IMR-90 (cell line): ENCODE measurements around the gene IKBKE. TPM values are rescaled to one million over a fixed set of nuclear protein-coding genes. Genes with fewer than 3 reads are reported as not detected.

ENCODE experiments used
- ATAC-seq: fragments of 200-7000 bp; cut with Tn5 transposase; 2 replicates; pipeline ENCODE4 v1.9.1; 2020; ENCODE audit warnings: low read depth, mild to moderate bottlenecking, moderate library complexity
- BruUV-seq: library from RNA; stranded (reverse); fragments of 400-500 nt; replicated peaks from 2 replicates; lab custom pipeline; 2021; lab: Mats Ljungman, UMichigan
- CTCF ChIA-PET: fragments of 300-600 bp; formaldehyde crosslinking; extraction: SDS; loops from one replicate; lab custom pipeline; 2021; ENCODE audit warnings: antibody characterized with exemption; lab: Yijun Ruan, JAX
- POLR2A ChIA-PET: fragments of 300-600 bp; sonication (Branson Sonifier 250); formaldehyde crosslinking; loops from one replicate; lab custom pipeline; 2022; ENCODE audit warnings: antibody characterized with exemption; ENCODE audit not compliant: unreplicated experiment; lab: Charles Lee
- DNase-seq: peaks from one replicate; pipeline ENCODE4 v3.0.0; 2013
- H2AFZ ChIP-seq: replicated peaks from 2 replicates; pipeline ENCODE3; 2013; ENCODE audit warnings: low read length, mild to moderate bottlenecking; ENCODE audit not compliant: poor library complexity
- H2AK5ac ChIP-seq: 2 replicates; pipeline ENCODE4 v1.6.1; 2013; ENCODE audit warnings: low read depth, low read length, inconsistent platforms
- H2AK9ac ChIP-seq: replicated peaks from 2 replicates; pipeline ENCODE3; 2013; ENCODE audit warnings: mild to moderate bottlenecking, low read depth, low read length, moderate library complexity; ENCODE audit not compliant: poor library complexity
- H2BK120ac ChIP-seq: 2 replicates; pipeline ENCODE4 v1.6.1; 2013; ENCODE audit warnings: low read depth, low read length, inconsistent platforms
- H2BK15ac ChIP-seq: 3 replicates; pipeline ENCODE4 v1.6.1; 2013; ENCODE audit warnings: low read depth, low read length, inconsistent platforms
- H2BK20ac ChIP-seq: 2 replicates; pipeline ENCODE4 v1.6.1; 2013; ENCODE audit warnings: low read depth, mild to moderate bottlenecking, inconsistent platforms, low read length, moderate library complexity
- H2BK5ac ChIP-seq: 2 replicates; pipeline ENCODE4 v1.6.1; 2013; ENCODE audit warnings: mild to moderate bottlenecking, low read depth, low read length, inconsistent platforms; ENCODE audit not compliant: poor library complexity, severe bottlenecking
- H3K14ac ChIP-seq: replicated peaks from 2 replicates; pipeline ENCODE4 v1.6.1; 2013; ENCODE audit warnings: low read depth, low read length, inconsistent platforms
- H3K18ac ChIP-seq: 2 replicates; pipeline ENCODE4 v1.6.1; 2013; ENCODE audit warnings: low read depth, low read length, control low read depth
- H3K23ac ChIP-seq: 2 replicates; pipeline ENCODE4 v1.6.1; 2013; ENCODE audit warnings: low read depth, low read length, inconsistent platforms
- H3K27ac ChIP-seq: 2 replicates; pipeline ENCODE4 v1.5.1; 2013; ENCODE audit warnings: mild to moderate bottlenecking, control low read depth, low read length; ENCODE audit not compliant: insufficient read depth
- H3K27me3 ChIP-seq: 2 replicates; pipeline ENCODE4 v1.6.1; 2013; ENCODE audit warnings: low read length; ENCODE audit not compliant: control insufficient read depth, insufficient read depth
- H3K36me3 ChIP-seq: 2 replicates; pipeline ENCODE4 v1.6.1; 2013; ENCODE audit warnings: low read length, mixed read lengths; ENCODE audit not compliant: control insufficient read depth, insufficient read depth
- H3K4ac ChIP-seq: 2 replicates; pipeline ENCODE4 v1.6.1; 2013; ENCODE audit warnings: low read depth, low read length, inconsistent platforms
- H3K4me1 ChIP-seq: 2 replicates; pipeline ENCODE4 v1.6.1; 2013; ENCODE audit warnings: low read length, mixed read lengths; ENCODE audit not compliant: control insufficient read depth, insufficient read depth
- H3K4me2 ChIP-seq: 2 replicates; pipeline ENCODE4 v1.6.1; 2013; ENCODE audit warnings: low read depth, mild to moderate bottlenecking, control low read depth, low read length, moderate library complexity
- H3K4me3 ChIP-seq: 2 replicates; pipeline ENCODE4 v1.5.1; 2013; ENCODE audit warnings: low read depth, mild to moderate bottlenecking, control low read depth, low read length, moderate library complexity; ENCODE audit not compliant: insufficient read depth
- H3K56ac ChIP-seq: 2 replicates; pipeline ENCODE4 v1.6.1; 2013; ENCODE audit warnings: low read length, inconsistent platforms; ENCODE audit not compliant: insufficient read depth; ENCODE audit errors: extremely low read depth
- H3K79me1 ChIP-seq, 2 experiments: 2 replicates each; pipeline ENCODE4 v1.6.1; 2013; ENCODE audit warnings: low read length in 2 of 2, inconsistent platforms in 1 of 2, low read depth in 1 of 2
- H3K9ac ChIP-seq: 2 replicates; pipeline ENCODE4 v1.6.1; 2013; ENCODE audit warnings: low read depth, low read length, control low read depth
- H3K9me1 ChIP-seq: 2 replicates; pipeline ENCODE4 v1.6.1; 2013; ENCODE audit warnings: low read length, inconsistent platforms; ENCODE audit not compliant: insufficient read depth
- H3K9me3 ChIP-seq: 2 replicates; pipeline ENCODE4 v1.6.1; 2013; ENCODE audit warnings: low read length; ENCODE audit not compliant: control insufficient read depth, insufficient read depth
- H4K20me1 ChIP-seq: 2 replicates; pipeline ENCODE4 v1.6.1; 2013; ENCODE audit warnings: low read length, inconsistent platforms; ENCODE audit not compliant: insufficient read depth
- H4K5ac ChIP-seq: 2 replicates; pipeline ENCODE4 v1.6.1; 2013; ENCODE audit warnings: mild to moderate bottlenecking, low read depth, low read length, control low read depth
- H4K8ac ChIP-seq, 2 experiments: 2 replicates each; pipeline ENCODE4 v1.6.1; 2013; ENCODE audit warnings: low read depth in 2 of 2, low read length in 2 of 2, control low read depth in 1 of 2, inconsistent platforms in 1 of 2
- H4K91ac ChIP-seq: 2 replicates; pipeline ENCODE4 v1.6.1; 2013; ENCODE audit warnings: low read depth, low read length, inconsistent platforms; ENCODE audit not compliant: insufficient read depth
- CEBPB ChIP-seq: IDR thresholded peaks from 2 replicates; pipeline ENCODE4 v1.6.1; 2012; ENCODE audit warnings: low read depth, low read length, improper control_type of control experiment
- RAD21 ChIP-seq: IDR thresholded peaks from 2 replicates; pipeline ENCODE4 v1.6.1; 2012; ENCODE audit warnings: low read length, improper control_type of control experiment
- RCOR1 ChIP-seq: IDR thresholded peaks from 2 replicates; pipeline ENCODE4 v1.6.1; 2012; ENCODE audit warnings: mild to moderate bottlenecking, low read length, improper control_type of control experiment; ENCODE audit not compliant: insufficient replicate concordance
- RFX5 ChIP-seq: IDR thresholded peaks from 2 replicates; pipeline ENCODE4 v1.8.0; 2012; ENCODE audit warnings: low read depth, mild to moderate bottlenecking, low read length, moderate library complexity
- WGBS, 2 experiments: methylation state at CpG; one replicate each; pipeline versions ENCODE4 v1.1.5 to v1.1.7; 2013; ENCODE audit warnings: missing lambda C conversion rate in 2 of 2; ENCODE audit not compliant: insufficient read length in 1 of 2; ENCODE audit errors: extremely low coverage in 2 of 2; 5-methylcytosine and 5-hydroxymethylcytosine counted together
- dilution Hi-C: fragments of 300-500 bp; cut with HindIII; formaldehyde crosslinking; loops from one replicate; pipeline ENCODE4 v1.14.3; 2018; ENCODE audit warnings: low sequenced_read_pairs; ENCODE audit not compliant: unreplicated experiment
- in situ Hi-C: fragments of 300-500 bp; cut with MboI; formaldehyde crosslinking; loops from 3 replicates; pipeline ENCODE4 v1.14.3; 2019; ENCODE audit warnings: low sequenced_read_pairs, inconsistent platforms, mixed read lengths
- intact Hi-C: fragments of 100-400 bp; cut with micrococcal nuclease; formaldehyde crosslinking; loops from 2 replicates; pipeline ENCODE4 v1.10.0; 2022
- polyA plus RNA-seq, 3 experiments: library from polyadenylated mRNA; depleted of rRNA; stranded (reverse); fragments of >200 nt; gene quantifications; 2 replicates each; pipeline ENCODE4 v1.2.3, GENCODE V29; 2012; ENCODE audit warnings: low replicate concordance in 1 of 3
- total RNA-seq: library from RNA; depleted of rRNA; stranded (reverse); fragments of >200 nt; gene quantifications from 2 replicates; pipeline ENCODE4 v1.2.3, GENCODE V29; 2012
- TF ChIP-seq, protein P1 (sequence below): conservative IDR thresholded peaks from 2 replicates; pipeline ENCODE4 v1.5.1; 2012; ENCODE audit warnings: mild to moderate bottlenecking, low read depth, low read length, improper control_type of control experiment

IKBKE gene
- total and polyA plus RNA-seq, 2 of the 4 experiments (the other 2 are of a cell fraction): 20.3 to 24.0 TPM

DNA sequence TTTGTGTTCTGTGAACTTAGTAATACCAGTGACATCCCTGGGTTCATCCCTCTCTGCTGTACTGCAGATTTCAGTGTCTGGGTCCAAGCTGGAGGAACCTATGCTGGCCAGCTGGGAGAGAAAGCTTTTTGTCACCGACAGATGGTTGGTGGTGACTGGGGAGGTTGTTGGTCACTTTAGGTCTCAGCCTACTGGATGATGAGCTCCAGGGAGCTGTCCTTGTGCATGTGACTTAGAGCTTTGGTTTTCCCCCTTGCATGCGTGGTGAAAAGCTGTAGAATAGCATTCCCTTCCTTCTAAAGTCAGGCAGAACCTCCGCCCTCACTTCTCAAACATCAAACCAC, 22.9 kb upstream of the IKBKE start:
- POLR2A ChIA-PET: no interaction called here
- Histone ChIP-seq H3K4me2 (no peak overlapping the region), H4K91ac (no peak overlapping the region), H2AFZ (no peak overlapping the region), H3K27me3 (no peaks in the 10 kb centered on the region), H3K4me3 (no peak overlapping the region), H3K79me1 (peaks cover 0 to 10% of the 10 kb centered on the region in 2 experiments; a peak in 2 of 4 replicates), H3K36me3 (peaks cover 49% of the 10 kb centered on the region), H3K23ac (no peak overlapping the region), H4K8ac (no peak overlapping the region), H2BK5ac (no peak overlapping the region), H2BK120ac (no peak overlapping the region), H3K4ac (no peak overlapping the region), H4K5ac (no peak overlapping the region), H3K9ac (no peak overlapping the region), H3K56ac (no peak overlapping the region), H3K18ac (no peak overlapping the region), H4K20me1 (peaks cover 9% of the 10 kb centered on the region; the same call in 1 of the 2 replicates), H2AK9ac (no peak overlapping the region), H2BK15ac (no peak overlapping the region), H3K9me1 (peaks cover 16% of the 10 kb centered on the region), H2AK5ac (no peak overlapping the region), H3K27ac (no peak overlapping the region), H3K4me1 (peaks cover 5% of the 10 kb centered on the region), H2BK20ac (no peak overlapping the region), H3K9me3 (no peaks in the 10 kb centered on the region), H3K14ac (no peak overlapping the region)
- WGBS, 2 experiments: 20% methylated on average over 1 of the region's 3 CpGs; no CpG with 5 or more reads in 1 of the 2 experiments
- no peak for DNase-seq
- intact Hi-C loops (no loop called here), in situ Hi-C loops (no loop called here), dilution Hi-C loops (no loop called here)
- TF ChIP-seq, protein P1, sequence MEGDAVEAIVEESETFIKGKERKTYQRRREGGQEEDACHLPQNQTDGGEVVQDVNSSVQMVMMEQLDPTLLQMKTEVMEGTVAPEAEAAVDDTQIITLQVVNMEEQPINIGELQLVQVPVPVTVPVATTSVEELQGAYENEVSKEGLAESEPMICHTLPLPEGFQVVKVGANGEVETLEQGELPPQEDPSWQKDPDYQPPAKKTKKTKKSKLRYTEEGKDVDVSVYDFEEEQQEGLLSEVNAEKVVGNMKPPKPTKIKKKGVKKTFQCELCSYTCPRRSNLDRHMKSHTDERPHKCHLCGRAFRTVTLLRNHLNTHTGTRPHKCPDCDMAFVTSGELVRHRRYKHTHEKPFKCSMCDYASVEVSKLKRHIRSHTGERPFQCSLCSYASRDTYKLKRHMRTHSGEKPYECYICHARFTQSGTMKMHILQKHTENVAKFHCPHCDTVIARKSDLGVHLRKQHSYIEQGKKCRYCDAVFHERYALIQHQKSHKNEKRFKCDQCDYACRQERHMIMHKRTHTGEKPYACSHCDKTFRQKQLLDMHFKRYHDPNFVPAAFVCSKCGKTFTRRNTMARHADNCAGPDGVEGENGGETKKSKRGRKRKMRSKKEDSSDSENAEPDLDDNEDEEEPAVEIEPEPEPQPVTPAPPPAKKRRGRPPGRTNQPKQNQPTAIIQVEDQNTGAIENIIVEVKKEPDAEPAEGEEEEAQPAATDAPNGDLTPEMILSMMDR: no peak
- TF ChIP-seq RAD21: no peak
- TF ChIP-seq CEBPB: no peak
- no peak for TF ChIP-seq RCOR1
- TF ChIP-seq RFX5: no peak
- CTCF ChIA-PET: interaction anchor here (1.2 kb wide), 1 partner anchor 14 kb away, joined by 6 read pairs; no protein-coding TSS in a partner anchor
- ATAC-seq: no peak
- BruUV-seq: no TSS peak
